AG04450 (cell line): Measurements from ENCODE around the gene ATP11A. TPM values are rescaled to one million over a fixed set of nuclear protein-coding genes. Genes with fewer than 3 reads are reported as not detected.
"Not testable (repeated sequence)": the region's sequence is repeated elsewhere in the genome, so short reads cannot be mapped to it uniquely, and the experiment has no call there.

ENCODE experiments used
- CTCF ChIA-PET: fragments of 300-600, 350-600 bp; formaldehyde crosslinking; extraction: SDS; loops from one replicate; lab custom pipeline; 2022; ENCODE audit warnings: antibody characterized with exemption, inconsistent platforms; lab: Charles Lee
- POLR2A ChIA-PET: fragments of 350-600 bp; formaldehyde crosslinking; extraction: SDS; loops from one replicate; lab custom pipeline; 2021; ENCODE audit warnings: antibody characterized with exemption, inconsistent platforms; lab: Yijun Ruan, JAX
- DNase-seq: peaks from one replicate; pipeline ENCODE4 v3.0.0-alpha.2; 2011; ENCODE audit warnings: low read depth, low spot score
- H3K27ac ChIP-seq: one replicate; pipeline ENCODE4 v1.5.1; 2012; ENCODE audit warnings: low read depth, low read length, control low read depth
- H3K27me3 ChIP-seq: one replicate; pipeline ENCODE4 v1.6.0; 2012; ENCODE audit warnings: low read length; ENCODE audit not compliant: control insufficient read depth, insufficient read depth
- H3K4me3 ChIP-seq: 2 replicates; pipeline ENCODE4 v1.5.1; 2011; ENCODE audit warnings: mild to moderate bottlenecking, low read depth, low read length, control low read depth
- H3K9me3 ChIP-seq: 2 replicates; pipeline ENCODE4 v1.5.1; 2012; ENCODE audit warnings: low read length; ENCODE audit not compliant: control insufficient read depth, insufficient read depth
- polyA plus RNA-seq: library from polyadenylated mRNA; depleted of rRNA; stranded (reverse); fragments of >200 nt; gene quantifications from 2 replicates; pipeline ENCODE4 v1.2.3, GENCODE V29; 2011
- TF ChIP-seq, protein P1 (sequence below): IDR thresholded peaks from 2 replicates; pipeline ENCODE4 v1.5.1; 2011; ENCODE audit warnings: low read depth, low read length, control low read depth, inconsistent platforms

The ATP11A gene
- polyA plus RNA-seq, 1 experiment = 5.8 TPM

DNA sequence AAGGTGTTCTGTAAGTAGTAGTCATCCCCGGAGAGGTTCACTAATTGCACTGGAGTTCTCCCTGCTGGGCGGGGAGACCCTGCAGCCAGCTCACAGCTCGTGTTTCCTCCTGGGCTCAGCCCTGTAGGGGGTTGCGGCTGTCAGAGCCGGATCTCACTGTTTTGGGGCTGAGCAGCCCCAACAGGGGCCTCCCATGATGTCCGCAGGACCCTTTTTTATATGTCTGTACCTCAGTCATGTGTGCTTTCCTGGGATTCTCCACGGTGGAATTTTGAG lies 148.9 kb downstream of the ATP11A start:
- no peak for DNase-seq
- POLR2A ChIA-PET = no interaction called here
- Histone ChIP-seq H3K27ac (no peak overlapping the region), H3K4me3 (no peak overlapping the region), H3K9me3 (no peaks in the 10 kb centered on the region; the same call in 1 of the 2 replicates), H3K27me3 (no peaks in the 10 kb centered on the region)
- TF ChIP-seq, protein P1, sequence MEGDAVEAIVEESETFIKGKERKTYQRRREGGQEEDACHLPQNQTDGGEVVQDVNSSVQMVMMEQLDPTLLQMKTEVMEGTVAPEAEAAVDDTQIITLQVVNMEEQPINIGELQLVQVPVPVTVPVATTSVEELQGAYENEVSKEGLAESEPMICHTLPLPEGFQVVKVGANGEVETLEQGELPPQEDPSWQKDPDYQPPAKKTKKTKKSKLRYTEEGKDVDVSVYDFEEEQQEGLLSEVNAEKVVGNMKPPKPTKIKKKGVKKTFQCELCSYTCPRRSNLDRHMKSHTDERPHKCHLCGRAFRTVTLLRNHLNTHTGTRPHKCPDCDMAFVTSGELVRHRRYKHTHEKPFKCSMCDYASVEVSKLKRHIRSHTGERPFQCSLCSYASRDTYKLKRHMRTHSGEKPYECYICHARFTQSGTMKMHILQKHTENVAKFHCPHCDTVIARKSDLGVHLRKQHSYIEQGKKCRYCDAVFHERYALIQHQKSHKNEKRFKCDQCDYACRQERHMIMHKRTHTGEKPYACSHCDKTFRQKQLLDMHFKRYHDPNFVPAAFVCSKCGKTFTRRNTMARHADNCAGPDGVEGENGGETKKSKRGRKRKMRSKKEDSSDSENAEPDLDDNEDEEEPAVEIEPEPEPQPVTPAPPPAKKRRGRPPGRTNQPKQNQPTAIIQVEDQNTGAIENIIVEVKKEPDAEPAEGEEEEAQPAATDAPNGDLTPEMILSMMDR = no peak
- CTCF ChIA-PET = no interaction called here

DNA sequence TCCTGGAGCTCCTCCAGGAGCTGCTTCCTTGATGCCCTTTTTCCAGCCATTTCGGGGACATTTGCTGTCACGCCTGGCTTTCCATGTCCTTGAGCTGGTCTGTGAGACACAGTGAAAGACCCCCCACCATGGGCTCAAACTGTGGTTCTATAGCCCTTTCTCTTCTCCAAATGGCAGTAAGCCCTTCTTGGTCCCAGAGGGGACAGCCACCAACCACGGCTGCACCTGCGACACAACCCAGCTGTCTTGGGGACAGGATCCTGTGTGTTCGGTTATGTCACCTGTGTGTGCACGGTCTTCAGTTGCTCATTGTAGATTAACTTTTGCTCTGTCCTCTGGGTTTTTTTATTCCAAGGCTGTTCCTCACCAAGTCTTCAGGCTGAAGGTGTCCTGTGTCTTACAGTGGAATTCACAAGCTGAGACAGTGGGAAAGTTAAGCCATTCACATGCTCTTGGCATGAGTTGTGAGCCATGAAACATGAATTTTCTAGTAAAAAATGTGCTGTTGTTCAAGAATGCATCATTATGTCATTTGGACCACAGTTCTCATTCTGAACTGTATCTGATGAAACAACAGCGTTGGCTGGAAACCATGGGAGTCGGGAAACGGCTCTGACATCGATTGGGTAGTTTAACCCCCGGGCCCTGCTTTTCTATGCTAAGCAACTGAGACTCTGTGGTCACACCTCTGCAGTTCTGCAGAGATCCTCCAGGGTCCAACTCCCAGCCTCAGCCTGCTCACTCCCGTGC lies 149.7 kb downstream of the ATP11A start:
- no peaks in the 10 kb centered on the region for H3K27me3 ChIP-seq
- no peaks in the 10 kb centered on the region; the same call in 1 of the 2 replicates for H3K9me3 ChIP-seq
- no peak overlapping the region for H3K4me3 ChIP-seq
- TF ChIP-seq, protein P1 = no peak
- POLR2A ChIA-PET = no interaction called here
- H3K27ac ChIP-seq = no peak overlapping the region
- CTCF ChIA-PET = no interaction called here
- DNase-seq = peak; percentile 20

- TF ChIP-seq, protein P1 = no peak
These were observed 150.8 kb downstream of the ATP11A start for GRCh38 chr13:112840472-112841302.

GRCh38 chr13:112841303-112842015 lies 151.6 kb downstream of the ATP11A start:
- H3K9me3 ChIP-seq, H3K4me3 ChIP-seq, H3K27me3 ChIP-seq, H3K27ac ChIP-seq, CTCF ChIA-PET, DNase-seq, POLR2A ChIA-PET: not testable (repeated sequence)

More at GRCh38 chr13:112840472-112841302, 150.8 kb downstream of the ATP11A start:
- H3K27ac ChIP-seq = no peak overlapping the region
- no peaks in the 10 kb centered on the region; the same call in 1 of the 2 replicates for H3K9me3 ChIP-seq
- no peaks in the 10 kb centered on the region for H3K27me3 ChIP-seq
- no peak for DNase-seq
- ChIA-PET CTCF (no interaction called here), POLR2A (no interaction called here)
- no peak overlapping the region for H3K4me3 ChIP-seq

DNA sequence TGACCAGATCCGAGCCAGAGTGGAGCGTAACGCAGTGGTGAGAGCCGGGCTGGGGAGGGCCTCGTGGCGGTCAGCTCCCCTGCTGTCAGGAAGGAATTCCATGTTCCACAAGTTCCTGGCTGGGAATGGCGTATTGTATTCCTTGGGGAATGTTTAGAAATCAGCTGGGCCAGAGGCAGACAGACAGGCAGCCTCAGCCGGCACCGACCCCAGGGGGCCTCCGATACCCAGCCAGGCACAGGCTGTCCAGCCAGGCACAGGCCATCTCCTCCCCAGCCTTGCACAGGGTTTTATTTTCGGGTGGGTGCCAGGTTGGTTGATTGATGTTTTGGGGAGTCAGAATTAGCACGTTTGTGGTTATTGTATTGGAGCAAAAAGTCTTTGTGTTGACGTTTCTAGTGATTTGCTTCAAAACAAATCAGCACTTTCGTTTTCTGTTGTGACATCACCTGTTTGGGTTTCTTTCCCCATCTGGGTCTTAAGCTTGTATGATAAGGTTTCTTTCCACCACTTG lies 152.6 kb downstream of the ATP11A start:
- DNase-seq = no peak

More for the DNA sequence above, 152.6 kb downstream of the ATP11A start:
- TF ChIP-seq, protein P1 = no peak
- H3K27me3 ChIP-seq = no peaks in the 10 kb centered on the region
- H3K9me3 ChIP-seq = no peaks in the 10 kb centered on the region; the same call in 1 of the 2 replicates
- no peak overlapping the region for H3K4me3 ChIP-seq
- H3K27ac ChIP-seq = no peak overlapping the region
- ChIA-PET POLR2A (no interaction called here), CTCF (no interaction called here)
